HG02623 (cell line): ENCODE data around the gene CHAF1B.
"Not testable (repeated sequence)": the region's sequence is repeated elsewhere in the genome, so short reads cannot be mapped to it uniquely, and the experiment has no call there.

Experiments used
- ATAC-seq: cut with Tn5 transposase; IDR thresholded peaks from one replicate; pipeline ENCODE4 v1.9.1; 2021; ENCODE audit warnings: moderate library complexity; ENCODE audit not compliant: unreplicated experiment

Gene CHAF1B

GRCh38 chr21:36388096-36388495 lies 2.9 kb downstream of the CHAF1B start:
- ATAC-seq: no peak

DNA sequence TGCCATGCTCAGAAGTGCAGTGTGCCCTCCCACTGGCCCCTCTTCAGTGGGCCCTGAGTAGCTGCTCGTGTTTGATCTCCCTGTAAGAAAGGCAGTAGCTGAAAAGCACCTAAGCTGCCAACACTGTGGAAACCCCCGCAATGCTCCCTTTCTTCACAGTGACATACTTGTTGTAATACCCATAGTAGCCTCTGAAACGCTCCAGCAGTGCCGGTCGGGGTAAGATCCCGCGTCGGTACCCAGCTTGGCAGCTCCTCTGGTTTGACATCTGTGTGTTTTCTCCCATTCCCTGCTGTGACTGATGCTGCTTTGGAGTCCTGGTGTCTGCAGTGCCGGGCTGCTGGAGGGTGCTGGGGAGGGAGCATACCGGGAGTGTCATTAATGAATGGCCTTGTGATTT lies 3.6 kb downstream of the CHAF1B start:
- ATAC-seq: no peak

GRCh38 chr21:36391649-36392048 lies 6.5 kb downstream of the CHAF1B start:
- not testable (repeated sequence) for ATAC-seq

GRCh38 chr21:36395353-36396111 lies 10.3 kb downstream of the CHAF1B start:
- ATAC-seq: no peak

DNA sequence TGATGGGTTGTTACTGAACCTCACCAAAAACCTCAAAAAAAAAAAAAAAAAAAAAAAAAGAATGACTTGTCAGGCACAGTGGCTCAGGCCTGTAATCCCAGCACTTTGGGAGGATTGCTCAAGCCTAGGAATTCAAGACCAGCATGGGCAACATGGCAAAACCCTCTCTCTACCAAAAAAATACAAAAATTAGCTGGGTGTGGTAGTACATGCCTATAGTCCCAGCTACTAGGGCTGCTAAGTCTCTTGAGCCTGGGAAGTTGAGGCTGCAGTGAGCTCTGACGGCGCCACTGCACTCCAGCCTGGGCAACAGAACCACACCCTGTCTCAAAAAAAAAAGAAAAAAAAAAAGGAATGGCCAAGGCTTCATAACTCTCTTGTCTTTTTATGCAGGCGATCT lies 11.1 kb downstream of the CHAF1B start:
- no peak for ATAC-seq

DNA sequence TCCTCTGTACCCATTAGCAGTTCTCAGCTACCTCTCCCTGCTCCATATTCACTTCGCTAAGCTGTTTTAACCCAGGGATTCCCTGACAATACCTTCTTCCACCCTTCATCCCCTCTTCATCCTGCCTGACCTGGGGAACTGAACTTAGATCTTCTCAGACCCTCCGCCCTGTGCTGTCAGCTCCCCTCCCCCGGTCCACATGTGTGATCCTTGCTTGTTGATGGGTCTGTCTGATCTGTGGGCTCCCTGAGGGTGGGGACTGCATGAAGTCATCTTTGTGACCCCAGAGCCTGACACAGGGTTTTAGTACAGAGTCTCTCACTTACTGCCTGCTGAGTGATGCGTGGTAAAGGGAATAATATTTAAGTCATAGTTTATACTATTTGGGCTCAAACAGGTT lies 11.8 kb downstream of the CHAF1B start:
- no peak for ATAC-seq

GRCh38 chr21:36397606-36398005 lies 12.4 kb downstream of the CHAF1B start:
- no peak for ATAC-seq

DNA sequence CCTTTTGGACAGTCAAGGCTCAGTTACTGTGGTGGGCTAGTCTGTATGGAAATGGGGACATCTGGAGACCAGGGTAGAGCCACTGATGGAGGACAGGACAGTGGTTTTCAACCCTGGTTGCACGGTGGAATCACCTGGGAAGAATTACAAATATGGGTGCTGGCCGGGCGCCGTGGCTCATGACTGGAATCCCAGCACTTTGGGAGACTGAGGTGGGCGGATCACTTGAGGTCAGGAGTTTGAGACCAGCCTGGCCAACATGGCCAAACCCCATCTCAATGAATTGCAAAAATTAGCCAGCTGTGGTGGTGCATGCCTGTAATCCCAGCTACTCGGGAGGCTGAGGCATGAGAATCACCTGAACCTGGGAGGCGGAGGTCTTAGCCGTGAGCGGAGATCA lies 14.5 kb downstream of the CHAF1B start:
- ATAC-seq: not testable (repeated sequence)

DNA sequence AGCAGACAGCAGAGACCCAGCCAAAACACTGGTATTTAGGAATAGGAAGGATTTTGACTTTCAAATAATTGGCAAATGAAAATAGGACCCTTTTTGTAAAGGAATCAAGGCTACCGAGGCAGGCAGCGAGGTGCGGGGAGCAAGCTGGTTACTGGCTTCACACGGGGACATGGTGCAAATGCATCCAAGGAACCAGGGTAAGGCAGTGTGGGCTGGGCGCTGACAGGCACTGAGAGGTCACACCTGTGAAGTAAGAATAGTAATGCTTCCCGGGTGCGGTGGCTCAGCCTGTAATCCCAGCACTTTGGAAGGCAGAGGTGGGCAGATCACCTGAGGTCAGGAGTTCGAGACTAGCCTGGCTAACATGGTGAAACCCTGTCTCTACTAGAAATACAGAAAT lies 15.5 kb downstream of the CHAF1B start:
- no peak for ATAC-seq

DNA sequence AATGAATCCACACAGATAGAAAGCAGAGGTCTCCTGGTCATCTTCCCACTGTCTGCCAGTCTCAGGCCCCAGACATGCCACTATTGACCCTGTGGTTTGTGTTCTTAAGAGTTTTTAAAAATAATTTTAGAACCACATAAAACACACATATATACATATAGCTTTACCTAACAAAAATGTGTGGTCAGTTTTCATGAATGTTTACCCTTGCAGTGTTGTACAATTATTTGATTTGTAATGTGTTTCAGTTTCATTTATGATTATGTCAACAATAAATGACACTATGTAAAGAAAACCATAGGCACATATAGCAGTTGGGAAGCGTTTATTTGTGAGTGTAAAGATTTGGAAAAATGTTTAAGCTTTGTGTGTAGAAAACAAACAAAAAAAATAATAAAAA lies 17.1 kb downstream of the CHAF1B start:
- ATAC-seq: no peak

GRCh38 chr21:36403713-36404112 lies 18.5 kb downstream of the CHAF1B start:
- ATAC-seq: no peak

DNA sequence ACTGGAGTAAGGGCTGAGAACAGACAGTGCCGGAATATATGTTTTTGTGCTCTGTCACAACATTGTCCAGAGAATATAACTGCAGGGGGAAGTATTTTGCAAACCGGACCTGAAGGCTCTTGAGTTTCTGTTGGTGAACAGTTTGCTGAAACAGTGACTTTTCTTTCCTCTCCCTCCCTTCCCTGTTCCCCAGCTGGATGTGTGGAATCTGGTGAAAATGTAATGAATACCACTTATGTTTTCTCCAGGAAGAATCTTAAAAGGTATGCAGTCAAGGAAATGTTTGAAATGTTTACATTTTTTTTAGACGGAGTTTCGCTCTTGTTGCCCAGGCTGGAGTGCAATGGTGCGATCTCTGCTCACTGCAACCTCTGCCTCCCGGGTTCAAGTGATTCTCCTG lies 23.4 kb downstream of the CHAF1B start:
- ATAC-seq: no peak

- no peak for ATAC-seq
Measured at GRCh38 chr21:36411301-36411700, 26.1 kb downstream of the CHAF1B start.

GRCh38 chr21:36412916-36413315 lies 27.7 kb downstream of the CHAF1B start:
- no peak for ATAC-seq

GRCh38 chr21:36415375-36415774 lies 30.2 kb downstream of the CHAF1B start:
- ATAC-seq: no peak

- ATAC-seq: no peak
Measured at GRCh38 chr21:36419241-36419640, 34.0 kb downstream of the CHAF1B start.

- no peak for ATAC-seq
Measured at GRCh38 chr21:36419996-36420395, 34.8 kb downstream of the CHAF1B start.

GRCh38 chr21:36420571-36421339 lies 35.6 kb downstream of the CHAF1B start:
- no peak for ATAC-seq

- ATAC-seq: no peak
Measured at GRCh38 chr21:36422279-36423098, 37.3 kb downstream of the CHAF1B start.

DNA sequence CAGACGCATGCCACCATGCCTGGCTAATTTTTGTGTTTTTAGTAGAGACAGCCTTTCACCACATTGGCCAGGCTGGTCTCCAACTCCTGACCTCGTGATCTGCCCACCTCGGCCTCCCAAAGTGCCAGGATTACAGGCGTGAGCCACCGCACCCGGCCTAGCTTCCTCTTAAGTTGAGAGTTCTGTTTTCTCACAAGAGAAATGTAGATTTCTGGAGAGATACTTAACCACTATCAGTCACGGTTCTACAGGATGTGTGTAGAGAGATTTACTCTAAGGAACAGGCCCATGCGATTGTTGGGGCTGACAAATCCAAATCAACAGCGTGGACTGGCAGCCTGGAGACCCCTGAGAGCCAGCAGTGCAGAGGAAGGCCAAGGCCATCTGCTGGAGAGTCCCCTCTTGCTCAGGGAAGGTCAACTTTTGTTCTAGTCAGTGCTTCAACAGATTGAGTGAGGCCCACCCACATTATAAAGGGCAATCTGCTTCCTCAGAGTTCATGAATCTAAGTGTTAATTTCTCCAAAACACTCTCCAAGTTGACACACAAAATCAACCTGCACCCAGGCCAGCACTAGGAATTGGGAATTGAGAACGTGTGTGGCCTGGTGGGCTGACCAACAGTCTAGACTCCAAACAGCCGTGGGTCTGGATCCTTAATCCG lies 38.7 kb downstream of the CHAF1B start:
- ATAC-seq: no peak

- no peak for ATAC-seq
Measured at GRCh38 chr21:36424592-36424991, 39.4 kb downstream of the CHAF1B start.
